Peyer's patch (tissue), 4 donors: ENCODE data around the gene RGS17. TPM values are rescaled to one million over a fixed set of nuclear protein-coding genes. Genes with fewer than 3 reads are reported as not detected.
A peak's percentile ranks its signal among the peaks of the same experiment; 100 is the strongest.

Source experiments
- DNase-seq, 3 donors: peaks; one replicate each; pipeline ENCODE4 v3.0.0-alpha.2; 2017 to 2019
- H3K27ac ChIP-seq, 4 donors: fragments of 200-600 bp; sonication (generic); one replicate each; pipeline ENCODE4 v1.5.1; 2016 to 2019
- H3K27me3 ChIP-seq, 2 donors: fragments of 200-600 bp; sonication (generic); one replicate each; pipeline ENCODE4 v1.5.1; 2019
- H3K36me3 ChIP-seq, 3 donors: fragments of 200-600 bp; sonication (generic); one replicate each; pipeline ENCODE4 v1.5.1; 2016 to 2019
- H3K4me1 ChIP-seq, 4 donors: fragments of 200-600 bp; sonication (generic); one replicate each; pipeline ENCODE4 v1.5.1; 2016 to 2019
- H3K4me3 ChIP-seq, 4 donors: fragments of 200-600 bp; sonication (generic); 1 replicate in 3 of 4; 2 replicates in 1 of 4; pipeline ENCODE4 v1.5.1; 2016 to 2019; ENCODE audit warnings: mild to moderate bottlenecking in 1 of 4
- H3K9me3 ChIP-seq, 4 donors: fragments of 200-600 bp; sonication (generic); one replicate each; pipeline ENCODE4 v1.5.1; 2016 to 2019; ENCODE audit warnings: mild to moderate bottlenecking in 1 of 4
- POLR2A ChIP-seq, 2 donors: fragments of 450-650 bp; IDR thresholded peaks; one replicate each; pipeline ENCODE4 v1.5.1; 2017; ENCODE audit warnings: antibody characterized with exemption in 2 of 2, mild to moderate bottlenecking in 2 of 2, moderate library complexity in 2 of 2
- total RNA-seq, 4 donors: library from RNA; depleted of rRNA; stranded (reverse); fragments of >200 nt; gene quantifications; one replicate each; pipeline ENCODE4 v1.1.0, GENCODE V29; 2016
- TF ChIP-seq, protein P1 (sequence below), 6 experiments: fragments of 450-650 bp in 4 of 6; fragments of 200-600 bp in 2 of 6; sonication (generic) in 1 of 6; IDR thresholded peaks; one replicate each; pipeline ENCODE4 v1.5.1; 2017 to 2019; ENCODE audit warnings: antibody characterized with exemption in 6 of 6, mild to moderate bottlenecking in 3 of 6, moderate library complexity in 1 of 6

Gene RGS17
- total RNA-seq, 4 donors from 2014 or later: 0.18 to 2.5 (median 0.67) TPM; not detected in 1

DNA sequence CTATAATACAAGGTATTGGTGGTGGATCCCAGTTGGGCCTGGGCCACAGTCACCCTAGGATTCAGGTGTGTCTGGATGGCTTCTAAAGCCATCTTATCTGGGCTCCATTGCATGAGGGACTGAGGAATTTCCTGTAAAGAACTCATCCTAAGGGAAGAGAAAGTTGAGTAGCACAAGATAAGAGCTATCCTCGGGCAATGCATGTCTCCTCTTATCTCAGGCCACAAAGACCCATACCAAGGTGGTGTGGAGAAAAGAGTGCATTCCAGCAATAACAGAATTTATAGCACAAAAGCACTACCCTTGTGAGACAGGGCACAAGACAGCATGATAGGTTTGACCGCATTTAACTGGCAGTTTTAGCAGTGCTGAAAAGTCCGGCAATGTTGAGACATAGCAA lies 114.2 kb downstream of the RGS17 start:
- Histone ChIP-seq H3K4me3 (no peak overlapping the region), H3K36me3 (no peaks in the 10 kb centered on the region), H3K27ac (no peak overlapping the region), H3K27me3 (no peaks in the 10 kb centered on the region), H3K9me3 (no peaks in the 10 kb centered on the region), H3K4me1 (no peaks in the 10 kb centered on the region)
- no peak for DNase-seq
- TF ChIP-seq, protein P1, sequence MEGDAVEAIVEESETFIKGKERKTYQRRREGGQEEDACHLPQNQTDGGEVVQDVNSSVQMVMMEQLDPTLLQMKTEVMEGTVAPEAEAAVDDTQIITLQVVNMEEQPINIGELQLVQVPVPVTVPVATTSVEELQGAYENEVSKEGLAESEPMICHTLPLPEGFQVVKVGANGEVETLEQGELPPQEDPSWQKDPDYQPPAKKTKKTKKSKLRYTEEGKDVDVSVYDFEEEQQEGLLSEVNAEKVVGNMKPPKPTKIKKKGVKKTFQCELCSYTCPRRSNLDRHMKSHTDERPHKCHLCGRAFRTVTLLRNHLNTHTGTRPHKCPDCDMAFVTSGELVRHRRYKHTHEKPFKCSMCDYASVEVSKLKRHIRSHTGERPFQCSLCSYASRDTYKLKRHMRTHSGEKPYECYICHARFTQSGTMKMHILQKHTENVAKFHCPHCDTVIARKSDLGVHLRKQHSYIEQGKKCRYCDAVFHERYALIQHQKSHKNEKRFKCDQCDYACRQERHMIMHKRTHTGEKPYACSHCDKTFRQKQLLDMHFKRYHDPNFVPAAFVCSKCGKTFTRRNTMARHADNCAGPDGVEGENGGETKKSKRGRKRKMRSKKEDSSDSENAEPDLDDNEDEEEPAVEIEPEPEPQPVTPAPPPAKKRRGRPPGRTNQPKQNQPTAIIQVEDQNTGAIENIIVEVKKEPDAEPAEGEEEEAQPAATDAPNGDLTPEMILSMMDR (IDR thresholded peaks at IDR 0.05): no peak
- TF ChIP-seq POLR2A (IDR thresholded peaks at IDR 0.05): no peak

GRCh38 chr6:153015094-153015640 lies 115.9 kb downstream of the RGS17 start:
- TF ChIP-seq POLR2A (IDR thresholded peaks at IDR 0.05): no peak
- TF ChIP-seq, protein P1 (IDR thresholded peaks at IDR 0.05): no peak
- Histone ChIP-seq H3K4me1 (no peaks in the 10 kb centered on the region), H3K9me3 (no peaks in the 10 kb centered on the region), H3K27ac (no peak overlapping the region), H3K4me3 (no peak overlapping the region), H3K36me3 (no peaks in the 10 kb centered on the region), H3K27me3 (no peaks in the 10 kb centered on the region)
- DNase-seq: no peak

DNA sequence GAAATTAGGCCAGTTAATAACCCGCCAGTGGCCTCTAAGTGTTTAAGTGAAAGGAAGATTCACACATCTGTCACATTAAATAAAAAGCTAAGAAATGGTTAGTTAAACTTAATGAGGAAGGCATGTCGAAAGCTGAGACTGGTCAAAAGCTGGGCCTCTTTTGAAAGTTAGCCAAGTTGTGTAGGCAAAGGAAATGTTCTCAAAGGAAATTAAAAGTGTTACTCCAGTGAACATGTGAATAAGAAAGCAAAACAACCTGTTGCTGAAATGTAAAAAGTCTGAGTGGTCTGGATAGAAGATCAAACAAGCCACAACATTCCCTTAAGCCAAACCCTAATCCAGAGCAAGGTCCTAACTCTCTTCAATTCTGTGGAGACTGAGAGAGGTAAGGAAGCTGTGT lies 117.6 kb downstream of the RGS17 start:
- Histone ChIP-seq H3K27me3 (no peaks in the 10 kb centered on the region), H3K9me3 (no peaks in the 10 kb centered on the region), H3K4me1 (no peaks in the 10 kb centered on the region), H3K4me3 (no peak overlapping the region), H3K36me3 (no peaks in the 10 kb centered on the region), H3K27ac (no peak overlapping the region)
- no peak for DNase-seq
- TF ChIP-seq, protein P1 (IDR thresholded peaks at IDR 0.05): no peak
- no peak for TF ChIP-seq POLR2A (IDR thresholded peaks at IDR 0.05)

DNA sequence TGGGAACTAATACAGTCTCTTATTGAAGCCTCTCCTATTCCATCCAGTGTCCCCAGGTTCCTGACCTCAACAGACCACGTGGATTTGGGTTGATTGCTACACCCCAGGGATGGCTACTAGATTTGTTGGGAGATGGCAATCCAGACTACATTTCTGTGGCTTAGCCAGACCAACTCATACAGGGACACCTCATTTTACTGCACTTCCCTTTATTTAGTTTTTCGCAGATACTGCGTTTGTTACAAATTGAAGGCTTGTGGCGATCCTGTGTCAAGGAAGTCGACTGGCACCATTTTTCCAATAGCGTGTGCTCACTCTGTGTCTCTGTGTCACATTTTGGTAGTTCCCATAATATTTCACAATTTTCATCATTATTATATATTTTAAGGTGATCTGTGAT lies 118.2 kb downstream of the RGS17 start:
- Histone ChIP-seq H3K27ac (no peak overlapping the region), H3K36me3 (no peaks in the 10 kb centered on the region), H3K27me3 (no peaks in the 10 kb centered on the region), H3K4me3 (no peak overlapping the region), H3K4me1 (no peaks in the 10 kb centered on the region), H3K9me3 (no peaks in the 10 kb centered on the region)
- no peak for TF ChIP-seq POLR2A (IDR thresholded peaks at IDR 0.05)
- TF ChIP-seq, protein P1 (IDR thresholded peaks at IDR 0.05): no peak
- DNase-seq: no peak

DNA sequence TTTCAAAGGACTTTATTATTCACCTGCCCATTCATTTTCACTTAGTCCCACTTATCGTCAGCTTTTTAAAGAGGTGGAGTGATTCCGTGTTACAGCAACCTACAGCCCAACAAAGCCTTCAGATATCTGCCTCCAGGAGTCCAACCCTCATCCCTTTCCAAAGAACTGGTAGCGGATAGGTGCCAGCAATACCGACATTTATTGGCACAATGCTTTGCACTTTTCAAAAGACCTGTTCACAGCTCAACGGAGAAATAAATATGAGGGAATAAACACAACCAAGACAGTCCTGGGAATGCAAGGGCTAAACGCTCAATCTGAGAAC lies 127.8 kb downstream of the RGS17 start:
- no peaks in the 10 kb centered on the region for H3K9me3 ChIP-seq
- H3K4me1 ChIP-seq: peaks cover 0 to 19% (median 6%) of the 10 kb centered on the region in 4 donors
- peaks cover 0 to 3% (median 0%) of the 10 kb centered on the region in 3 donors for H3K36me3 ChIP-seq
- no peaks in the 10 kb centered on the region for H3K27me3 ChIP-seq
- TF ChIP-seq POLR2A (IDR thresholded peaks at IDR 0.05): no peak
- TF ChIP-seq, protein P1 (IDR thresholded peaks at IDR 0.05): no peak
- peak overlapping the region; percentile 81 to 90 (median 83) for H3K27ac ChIP-seq
- no peak for DNase-seq
- H3K4me3 ChIP-seq: peak overlapping the region; percentile 68 to 85 (median 79)
